C4-2B (cell line): ENCODE results near the gene CDCA7.

ENCODE experiments used
- CTCF ChIP-seq: fragments of 450-650 bp; conservative IDR thresholded peaks from 2 replicates; pipeline ENCODE4 v1.5.1; 2017; ENCODE audit warnings: mild to moderate bottlenecking
- ZFX ChIP-seq: fragments of 450-650 bp; IDR thresholded peaks from 2 replicates; pipeline ENCODE4 v1.6.1; 2017

DNA sequence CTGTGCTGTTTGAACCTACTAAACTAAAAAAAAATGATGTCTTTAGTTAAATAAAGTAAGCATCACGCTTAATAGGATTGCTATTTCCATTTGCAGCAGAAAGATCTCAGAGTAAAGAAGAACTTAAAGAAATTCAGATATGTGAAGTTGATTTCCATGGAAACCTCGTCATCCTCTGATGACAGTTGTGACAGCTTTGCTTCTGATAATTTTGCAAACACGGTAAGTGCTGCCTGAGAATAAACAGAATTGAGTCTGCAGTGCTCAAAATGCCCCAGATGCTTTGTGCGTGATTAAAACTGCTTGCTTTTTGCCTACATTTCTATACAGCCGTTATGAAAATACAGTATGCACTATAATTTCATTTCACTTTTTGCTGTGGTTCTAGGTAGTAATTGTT is 3.9 kb downstream of the CDCA7 start:
- TF ChIP-seq CTCF (no peak), ZFX (no peak)
